ENCODE measurements around the gene CABYR.
"Not testable (repeated sequence)": the region's sequence is repeated elsewhere in the genome, so short reads cannot be mapped to it uniquely, and the experiment has no call there.

CABYR gene

DNA sequence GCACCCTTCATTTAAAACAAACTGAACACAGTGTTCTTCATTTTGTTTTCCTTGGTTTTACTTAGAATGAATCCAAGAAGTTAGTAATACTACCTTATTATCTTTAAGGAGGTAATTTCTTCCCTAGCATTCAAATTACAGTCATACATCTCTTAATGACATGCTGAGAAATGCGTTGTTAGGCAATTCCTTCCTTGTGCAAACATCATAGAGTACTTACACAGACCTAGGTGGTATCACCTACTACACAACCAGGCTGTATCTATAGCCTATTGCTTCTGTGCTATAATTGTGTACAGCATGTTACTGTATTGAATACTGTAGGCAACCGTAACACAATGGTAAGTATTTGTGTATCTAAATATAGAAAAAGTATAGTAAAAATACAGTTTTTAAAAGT is 8.4 kb upstream of the CABYR start:
- DNase-seq (ENCODE audit: low read depth), result no peak

DNA sequence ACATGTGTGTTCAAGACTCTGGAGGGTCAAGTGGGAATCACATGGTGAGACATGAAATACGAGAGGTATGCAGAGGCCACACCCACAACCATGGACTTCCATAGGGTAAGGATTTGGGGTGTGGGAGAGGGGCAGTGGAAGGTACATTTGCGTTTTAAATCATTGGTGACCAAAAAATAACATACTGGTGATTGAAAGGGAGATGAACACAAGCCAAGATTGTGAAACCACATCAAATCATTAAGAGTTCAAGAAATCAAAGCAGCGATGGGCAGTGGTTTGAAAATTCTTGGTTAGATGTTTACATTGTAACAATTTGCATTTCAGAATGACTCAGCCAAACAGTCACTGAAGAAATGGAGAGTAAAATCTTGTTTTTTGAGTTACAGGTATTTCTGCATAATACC is 1.9 kb upstream of the CABYR start:
- DNase-seq (ENCODE audit: low read depth), result no peak

DNA sequence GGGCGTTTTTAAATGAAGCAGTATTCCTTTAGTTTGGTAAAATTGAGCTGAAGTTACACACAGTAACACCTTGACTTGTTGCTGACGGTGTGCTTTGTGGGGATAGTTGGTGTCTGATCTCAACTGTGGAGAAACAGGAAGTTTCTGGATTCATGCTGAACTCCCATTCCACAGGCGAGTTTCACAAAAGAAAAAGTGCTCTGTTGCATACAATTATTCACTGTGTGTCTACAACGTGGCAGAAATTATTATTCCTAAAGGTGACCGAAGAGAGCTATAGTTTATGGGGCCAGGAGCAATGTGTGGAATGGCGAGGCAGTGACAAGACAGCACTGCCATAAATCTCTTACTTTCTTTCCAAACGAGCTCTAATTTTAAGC is 463 bp upstream of the CABYR start:
- no peak for DNase-seq (ENCODE audit: low read depth)

DNA sequence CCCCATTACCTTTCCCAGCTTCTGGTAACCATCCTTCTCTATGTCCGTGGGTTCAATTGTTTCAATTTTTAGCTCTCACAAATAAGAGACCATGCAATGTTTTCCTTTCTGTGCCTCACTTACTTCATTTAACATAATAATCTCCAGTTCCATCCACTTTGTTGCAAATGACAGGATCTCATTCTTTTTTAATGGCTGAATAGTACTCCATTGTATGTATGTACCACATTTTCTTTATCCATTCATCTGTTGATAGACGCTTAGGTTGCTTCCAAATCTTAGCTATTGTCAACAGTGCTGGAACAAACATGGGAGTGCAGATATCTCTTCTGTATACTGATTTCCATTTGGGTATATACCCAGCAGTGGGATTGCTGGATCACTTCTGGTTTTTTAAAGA is 1.8 kb downstream of the CABYR start:
- no peak for DNase-seq (ENCODE audit: low read depth)

DNA sequence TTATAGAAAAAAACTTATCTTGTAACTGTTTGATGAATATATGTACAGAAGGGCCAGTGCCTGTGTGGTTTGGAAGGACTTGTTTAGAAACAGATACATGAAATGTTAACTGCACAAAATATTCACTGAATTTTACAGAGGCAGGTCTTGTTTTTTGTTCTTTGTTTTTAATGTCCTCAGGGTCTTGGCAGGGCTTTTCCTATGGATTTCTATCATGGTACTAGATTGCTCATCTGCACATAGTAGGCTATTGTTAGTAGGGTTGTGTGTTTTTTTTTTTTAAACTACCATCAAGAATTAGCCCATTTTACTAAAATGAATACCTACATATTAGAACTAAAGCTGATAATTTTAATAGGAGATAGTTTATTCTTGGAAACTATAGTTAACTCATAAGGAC is 3.5 kb downstream of the CABYR start:
- DNase-seq (ENCODE audit: low read depth), result no peak

DNA sequence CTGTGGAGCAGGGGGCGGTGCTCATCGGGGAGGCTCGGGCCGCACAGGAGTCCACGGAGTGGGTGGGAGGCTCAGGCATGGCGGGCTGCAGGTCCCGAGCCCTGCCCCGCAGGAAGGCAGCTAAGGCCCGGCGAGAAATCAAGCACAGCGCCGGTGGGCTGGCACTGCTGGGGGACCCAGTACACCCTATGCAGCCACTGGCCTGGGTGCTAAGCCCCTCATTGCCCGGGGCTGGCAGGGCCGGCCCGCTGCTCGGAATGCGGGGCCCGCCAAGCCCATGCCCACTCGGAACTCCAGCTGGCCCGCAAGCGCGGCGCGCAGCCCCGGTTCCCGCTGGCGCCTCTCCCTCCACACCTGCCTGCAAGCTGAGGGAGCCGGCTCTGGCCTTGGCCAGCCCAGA is 10.7 kb downstream of the CABYR start:
- not testable (repeated sequence) for DNase-seq (ENCODE audit: low read depth)

DNA sequence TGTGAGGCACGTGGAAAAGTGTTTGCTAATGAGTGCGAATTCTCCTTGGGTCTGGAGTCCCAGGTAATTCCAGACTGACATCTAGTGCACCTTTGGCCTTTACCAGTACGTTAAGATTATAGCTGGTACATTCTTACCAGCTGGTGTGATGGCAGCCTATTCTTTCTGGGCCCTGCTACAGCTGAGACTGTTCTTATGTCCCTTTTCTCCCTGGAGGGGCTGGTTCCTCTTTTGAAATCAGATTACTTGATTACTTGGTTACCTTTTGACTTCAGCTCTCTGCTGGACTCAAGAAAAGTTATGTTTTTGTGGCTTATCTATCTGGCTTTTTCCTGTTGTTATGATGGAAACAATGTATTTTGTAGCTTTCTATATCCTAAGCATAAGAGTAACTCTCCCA is 14.5 kb downstream of the CABYR start:
- no peak for DNase-seq (ENCODE audit: low read depth)

DNA sequence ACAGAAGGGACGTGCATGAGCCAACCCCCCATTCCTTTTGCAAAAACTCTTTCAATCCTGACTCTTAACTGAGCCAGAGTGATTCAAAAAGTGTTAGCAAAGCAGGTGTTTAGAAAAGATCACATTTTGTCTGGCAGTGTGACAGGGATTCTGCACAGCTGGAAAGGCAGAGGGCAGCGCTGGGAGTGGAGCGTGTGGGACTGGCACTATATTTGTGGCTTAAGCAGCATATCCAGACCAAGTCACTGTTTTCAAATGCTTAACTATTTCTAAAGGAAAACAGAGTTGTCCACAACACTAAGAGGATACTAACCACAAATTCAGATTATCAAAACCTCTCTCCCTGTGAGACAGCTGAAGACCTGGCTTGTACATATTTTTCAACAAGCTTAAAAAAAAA is 19.0 kb downstream of the CABYR start:
- no peak for DNase-seq (ENCODE audit: low read depth)

DNA sequence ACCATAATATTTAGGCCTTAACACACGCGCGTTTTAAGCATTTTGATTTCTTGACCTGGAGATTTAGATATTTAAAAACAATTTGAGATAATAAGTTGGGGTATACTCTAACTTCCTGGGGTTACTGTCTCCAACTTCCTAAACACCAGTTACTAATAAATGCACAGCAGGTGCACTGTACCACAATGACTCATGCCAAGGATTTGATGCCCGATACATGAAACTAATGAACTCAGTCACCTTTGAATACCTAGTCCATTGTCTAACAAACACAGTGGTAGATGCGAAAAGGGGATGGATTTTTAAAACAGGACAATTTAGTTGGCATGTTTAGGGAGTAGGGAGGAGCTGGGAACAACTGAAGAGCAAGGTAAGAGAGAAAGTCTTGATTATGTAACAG is 21.2 kb downstream of the CABYR start:
- DNase-seq (ENCODE audit: low read depth), result no peak

DNA sequence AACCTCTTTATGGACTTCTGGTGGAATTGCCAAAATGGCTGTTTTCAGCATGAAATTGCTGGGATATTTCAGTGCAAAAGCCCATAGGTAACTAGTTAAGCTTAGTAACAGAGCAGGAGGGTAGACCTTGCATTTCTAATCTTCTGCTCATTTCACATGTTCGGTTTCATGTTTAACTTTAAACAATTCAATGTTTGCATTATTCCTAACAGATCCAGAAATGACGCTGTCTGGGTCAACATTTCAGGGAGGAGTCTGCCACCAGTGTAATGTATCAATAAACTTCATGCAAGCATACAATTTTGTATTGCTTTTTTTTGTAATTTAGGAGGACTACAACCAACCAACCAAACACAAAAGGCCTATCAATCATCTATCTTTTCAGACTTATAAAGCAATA is 22.4 kb downstream of the CABYR start:
- no peak for DNase-seq (ENCODE audit: low read depth)

DNA sequence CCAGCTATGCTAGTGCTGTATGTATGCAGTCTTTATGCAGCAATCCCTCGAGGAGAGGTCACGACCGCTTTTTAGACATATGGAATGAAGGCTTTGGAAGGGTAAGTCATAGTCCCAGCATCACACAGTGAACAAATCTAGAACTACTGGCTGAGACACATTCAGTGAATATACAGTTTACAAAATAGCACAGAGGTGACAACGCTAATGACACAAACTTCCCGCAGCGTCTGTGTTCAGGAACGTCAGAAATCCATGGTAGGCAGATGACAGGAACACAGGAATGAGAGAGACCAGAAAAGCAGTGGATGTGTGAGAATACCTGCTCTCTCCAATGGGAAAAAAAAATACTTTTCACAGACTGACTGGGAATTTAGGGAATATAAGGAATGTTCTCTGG is 29.6 kb downstream of the CABYR start:
- no peak for DNase-seq (ENCODE audit: low read depth)

DNA sequence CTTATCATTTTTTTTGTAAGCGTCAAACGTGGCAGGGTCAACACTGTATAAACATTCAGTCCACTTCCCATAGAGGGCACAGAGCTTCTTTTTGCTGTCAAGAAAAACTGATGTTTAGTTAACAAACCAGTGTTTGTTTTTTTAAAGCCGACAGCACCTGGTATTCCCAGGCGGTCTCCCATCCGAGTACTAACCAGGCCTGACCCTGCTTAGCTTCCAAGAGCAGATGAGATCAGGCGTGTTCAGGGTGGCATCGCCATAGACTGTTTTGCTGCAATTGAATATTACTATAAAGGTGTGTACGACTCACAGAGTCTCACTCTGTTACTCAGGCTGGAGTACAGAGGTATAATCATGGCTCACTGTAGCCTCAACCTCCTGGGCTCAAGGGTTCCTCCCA is 31.5 kb downstream of the CABYR start:
- DNase-seq (ENCODE audit: low read depth), result no peak

DNA sequence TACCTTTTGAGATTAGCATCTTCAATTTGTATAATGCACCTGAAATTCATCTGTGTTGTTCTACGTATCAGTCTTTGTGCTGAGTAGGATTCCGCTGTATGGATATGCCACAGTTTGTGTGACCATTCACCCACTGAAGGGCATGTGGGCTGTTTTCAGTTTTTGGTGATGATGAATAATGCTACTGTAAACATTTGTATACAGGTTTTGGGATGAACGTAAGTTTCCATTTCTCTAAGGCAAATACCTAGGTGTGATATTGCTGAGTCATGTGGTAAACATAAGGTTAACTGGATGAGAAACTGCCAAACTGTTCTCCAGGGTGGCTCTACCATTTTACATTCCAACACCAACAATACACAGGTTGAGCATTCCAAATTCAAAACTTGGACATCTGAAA is 35.1 kb downstream of the CABYR start:
- no peak for DNase-seq (ENCODE audit: low read depth)

DNA sequence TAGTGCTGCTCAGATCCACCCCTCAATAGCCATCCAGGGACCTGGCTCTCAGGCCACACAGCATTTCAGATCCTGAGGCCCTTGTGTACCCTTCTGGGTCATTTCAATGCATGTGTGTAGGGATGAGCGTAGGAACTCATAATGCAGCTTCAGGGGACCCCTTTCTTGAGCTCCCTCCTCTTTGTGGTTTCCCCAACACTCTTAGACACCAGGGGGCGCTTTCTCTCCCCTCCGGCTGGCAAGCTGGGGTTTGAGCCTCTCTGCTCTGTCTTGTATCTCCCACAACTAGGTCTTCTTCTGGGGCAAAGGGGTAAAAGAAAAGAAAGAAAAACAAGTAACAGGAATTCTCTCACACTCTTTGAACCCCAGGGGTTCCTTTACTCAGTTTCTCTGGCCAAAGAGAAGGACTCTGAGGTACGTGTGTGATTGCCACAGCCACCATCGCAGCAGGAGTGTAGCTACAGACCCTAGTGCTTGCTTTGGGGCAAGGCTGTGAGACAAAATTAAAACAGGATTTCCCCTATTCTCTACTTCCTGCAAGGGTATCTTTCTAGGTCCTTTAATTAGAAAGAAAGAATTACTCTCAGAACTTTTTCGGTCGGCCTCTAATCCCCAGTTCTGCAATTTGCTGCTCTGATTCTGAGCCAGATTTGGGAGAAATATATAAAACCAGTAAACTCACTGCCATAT is 38.0 kb downstream of the CABYR start:
- peak; percentile 4 for DNase-seq (ENCODE audit: low read depth)

DNA sequence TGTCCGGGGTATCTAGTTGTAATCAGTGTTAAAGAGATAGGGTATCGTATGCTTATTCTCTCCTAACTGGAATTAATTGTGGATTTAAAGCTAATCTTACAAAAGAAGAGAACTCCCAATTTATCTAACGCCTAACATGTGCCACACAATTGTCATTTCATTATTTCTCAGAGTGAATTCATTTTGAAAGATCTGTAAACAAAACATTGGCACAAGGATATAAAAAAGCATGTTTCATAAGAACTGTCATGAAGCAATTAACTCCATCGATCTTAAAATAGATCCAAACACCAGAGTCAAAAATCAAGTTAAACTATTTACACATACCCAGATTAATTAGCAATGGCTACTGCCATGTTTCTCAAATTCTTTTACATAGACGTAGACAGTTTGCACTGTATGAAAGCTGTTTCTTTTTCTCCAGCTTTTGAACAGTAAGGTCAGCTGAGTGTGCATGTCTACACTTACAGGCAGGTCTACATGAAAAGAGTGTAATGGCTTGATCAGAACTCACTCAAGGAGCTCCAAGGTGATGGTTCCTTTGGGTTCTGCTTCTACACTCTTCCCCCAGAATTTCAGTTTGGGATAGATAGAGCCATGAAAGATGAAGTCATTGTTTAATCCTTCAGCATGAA is 38.8 kb downstream of the CABYR start:
- no peak for DNase-seq (ENCODE audit: low read depth)

DNA sequence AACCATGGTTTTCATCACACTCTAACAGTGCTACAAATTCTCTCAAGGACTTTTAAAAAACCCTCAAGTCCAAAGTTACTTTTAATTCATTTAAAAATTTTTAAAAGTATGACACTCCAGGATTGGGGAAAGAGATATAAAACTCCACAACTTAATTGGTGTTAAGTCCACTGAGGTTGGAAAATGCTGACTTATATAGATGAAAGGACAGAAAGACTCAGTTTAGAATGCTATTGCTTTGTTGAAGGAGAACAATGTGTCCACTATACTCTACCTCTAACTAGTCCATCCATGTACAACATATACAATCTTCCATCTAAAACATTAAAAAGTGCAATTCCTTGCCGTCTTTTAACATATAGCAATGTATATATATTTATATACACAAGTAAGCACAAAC is 41.2 kb downstream of the CABYR start:
- no peak for DNase-seq (ENCODE audit: low read depth)

DNA sequence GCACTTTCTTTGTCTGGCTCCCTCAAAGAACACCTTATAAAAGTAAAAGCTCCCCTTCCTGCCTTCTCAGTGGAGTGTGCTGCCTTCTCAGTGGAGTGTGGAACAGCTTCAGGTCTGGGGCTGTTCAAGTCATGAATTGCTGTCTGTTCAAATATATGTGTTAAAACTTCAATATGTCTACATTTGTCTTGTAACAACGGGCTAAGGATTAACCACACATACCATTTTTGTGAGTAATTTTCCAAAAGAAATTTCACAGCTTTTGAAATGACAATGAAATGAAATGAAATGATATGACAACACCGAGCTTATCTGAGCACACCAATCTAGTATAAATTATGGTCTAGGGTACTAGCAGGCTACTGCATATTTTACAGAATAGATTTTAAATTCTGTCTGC is 42.9 kb downstream of the CABYR start:
- DNase-seq (ENCODE audit: low read depth), result no peak

DNA sequence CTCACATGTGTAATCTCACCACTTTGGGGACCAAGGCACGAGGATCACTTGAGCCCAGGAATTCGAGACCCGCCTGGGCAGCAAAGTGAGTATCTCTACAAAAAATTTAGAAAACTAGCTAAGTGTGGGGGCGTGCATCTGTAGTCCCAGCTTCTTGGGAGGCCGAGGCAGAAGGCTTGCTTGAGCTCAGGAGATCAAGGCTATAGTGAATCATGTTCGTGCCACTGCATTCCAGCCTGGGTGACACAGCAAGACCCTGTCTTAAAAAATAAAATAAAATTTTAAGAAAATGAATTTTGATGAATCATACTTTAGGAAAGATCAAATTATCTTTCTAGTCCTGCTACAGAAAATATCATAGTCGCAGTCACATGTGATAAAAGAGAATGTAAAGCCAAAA is 46.9 kb downstream of the CABYR start:
- DNase-seq (ENCODE audit: low read depth), result no peak

DNA sequence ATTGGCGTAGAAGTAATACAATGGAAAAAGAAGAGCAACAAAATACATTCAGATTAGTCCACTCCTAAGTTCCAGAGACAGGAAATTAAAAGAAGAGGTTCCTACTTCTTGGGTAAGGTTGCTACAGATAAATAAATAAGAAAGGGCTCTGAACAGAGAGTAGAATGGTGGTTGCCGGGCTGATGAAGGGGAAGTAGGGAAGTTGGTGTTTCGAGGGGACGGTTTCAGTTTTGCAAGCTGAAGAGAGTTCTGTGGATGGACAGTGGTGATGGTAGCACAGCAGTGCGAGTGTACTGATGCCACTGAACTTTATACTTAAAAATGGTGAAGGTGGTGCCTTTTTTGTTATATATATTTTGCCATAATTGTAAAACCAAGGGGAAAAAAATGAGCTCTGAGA is 48.2 kb downstream of the CABYR start:
- DNase-seq (ENCODE audit: low read depth), result no peak

DNA sequence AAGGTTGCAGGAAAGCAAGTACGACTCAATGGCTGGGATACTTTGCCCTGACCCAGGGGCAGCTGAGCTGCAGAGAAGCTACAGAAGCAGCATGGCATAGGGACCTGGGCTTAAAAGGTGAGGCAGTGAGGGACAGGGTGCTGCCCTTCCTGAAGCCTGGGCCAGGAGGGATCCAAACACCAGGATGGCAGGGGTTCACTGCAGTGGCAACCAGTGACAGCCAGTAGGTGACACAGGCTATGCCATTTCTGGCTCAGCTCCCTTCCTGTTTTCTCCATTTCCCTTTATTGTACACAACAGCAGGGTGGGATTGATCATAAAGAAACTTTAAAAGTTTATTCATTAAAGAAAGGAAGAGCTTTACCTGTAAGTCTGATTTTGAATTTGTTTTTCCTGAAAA is 48.8 kb downstream of the CABYR start:
- no peak for DNase-seq (ENCODE audit: low read depth)

DNA sequence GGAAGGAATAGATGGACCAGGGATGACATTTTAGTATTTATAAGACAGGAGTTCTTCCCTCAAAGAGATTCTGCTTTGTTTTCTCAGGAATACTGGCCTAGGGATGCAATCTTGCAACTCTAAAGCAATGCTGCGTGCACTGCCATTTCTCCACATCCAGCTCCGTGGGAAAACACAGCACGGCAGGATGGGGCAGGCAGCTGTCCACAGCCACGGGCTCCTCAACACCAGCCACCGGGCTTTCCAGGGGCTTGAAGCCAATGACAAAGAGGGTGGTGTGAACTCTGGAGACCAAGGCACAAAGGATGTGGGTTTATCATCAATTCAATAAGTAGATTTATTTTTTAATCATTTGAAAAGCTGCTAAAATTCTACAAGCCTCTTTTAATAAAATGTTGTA is 49.3 kb downstream of the CABYR start:
- no peak for DNase-seq (ENCODE audit: low read depth)

DNA sequence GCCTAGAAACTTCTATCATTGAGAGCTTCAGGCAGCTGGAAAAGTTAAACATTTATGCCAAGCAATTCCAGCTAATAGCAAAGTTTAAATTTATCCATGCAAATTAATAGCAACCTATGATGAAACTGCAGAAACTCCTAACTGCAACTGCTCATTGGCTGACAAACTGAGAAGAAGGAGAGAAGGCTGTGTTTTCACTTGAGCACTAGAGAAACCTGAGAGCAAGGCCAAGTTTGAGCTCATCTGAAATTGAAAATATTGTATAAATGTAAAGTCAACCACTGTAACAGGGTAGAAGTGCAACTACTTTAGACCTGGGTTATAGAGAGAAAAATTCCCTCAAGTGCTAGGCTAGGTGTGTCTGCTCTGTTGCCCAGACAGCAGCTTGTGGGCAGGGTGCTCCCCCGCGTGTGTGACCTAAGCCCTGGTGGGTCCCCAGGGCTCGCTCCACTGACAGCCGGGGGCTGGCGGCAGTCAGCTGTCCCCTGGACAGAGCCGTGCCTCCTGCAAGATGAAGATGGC is 50.2 kb downstream of the CABYR start:
- no peak for DNase-seq (ENCODE audit: low read depth)

DNA sequence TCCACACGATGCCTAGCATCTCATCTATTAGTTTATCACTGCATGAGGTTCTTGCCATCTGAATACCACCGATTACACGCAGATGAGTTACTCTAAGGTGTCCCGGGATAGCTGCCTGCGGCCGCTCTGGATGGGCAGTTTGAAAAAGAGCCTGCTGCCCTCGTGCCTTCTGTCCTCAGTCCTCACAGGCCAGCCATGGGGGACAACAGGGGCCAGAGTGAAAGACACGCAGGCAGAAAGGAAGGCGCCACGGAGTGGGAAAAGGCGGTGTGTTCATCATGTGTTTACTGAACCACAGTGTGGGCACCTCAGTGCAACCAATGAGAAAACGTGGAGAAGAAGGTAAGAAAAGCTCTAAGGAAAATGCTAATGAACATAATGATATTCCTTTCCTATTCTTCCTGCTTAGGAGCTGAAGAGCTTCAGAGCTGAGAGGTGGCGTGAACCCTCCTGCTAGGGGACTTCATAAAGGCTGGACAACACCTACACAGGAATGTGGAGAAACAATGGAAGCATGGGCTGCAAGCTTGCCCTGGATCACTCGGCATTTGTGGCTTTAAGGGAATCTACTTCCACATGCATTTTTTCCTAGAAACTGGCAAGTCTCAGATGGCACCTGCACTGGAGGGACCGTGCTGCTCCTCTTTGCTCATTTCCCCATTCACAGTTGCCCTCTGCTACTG is 50.9 kb downstream of the CABYR start:
- DNase-seq (ENCODE audit: low read depth), result no peak

DNA sequence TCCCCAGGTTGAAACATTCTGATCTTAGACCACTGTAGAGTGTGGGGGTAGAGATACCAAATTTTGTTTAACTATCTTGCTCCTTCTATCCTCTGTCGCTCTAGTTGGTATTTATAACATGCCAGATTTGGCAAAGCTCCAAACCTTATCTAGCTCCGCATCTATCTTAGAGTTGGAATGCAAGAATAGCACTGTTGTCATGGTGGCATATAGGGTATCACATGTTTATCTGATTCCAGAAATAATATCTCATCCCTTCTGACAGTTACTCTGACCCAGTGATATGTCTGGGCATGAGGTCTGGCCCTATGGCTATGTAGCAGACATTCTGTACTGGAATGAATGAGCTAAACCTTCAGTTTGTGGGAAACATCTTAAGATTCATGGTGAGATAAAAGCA is 51.7 kb downstream of the CABYR start:
- no peak for DNase-seq (ENCODE audit: low read depth)
